SU-DHL-6 (cell line): Measurements from ENCODE around the gene SLC5A8.

ENCODE experiments used
- EZH2phosphoT487 ChIP-seq: fragments of 200-600 bp; sonication (generic), shearing (Covaris generic); conservative IDR thresholded peaks from 2 replicates; pipeline ENCODE4 v1.6.1; 2018; ENCODE audit warnings: mild to moderate bottlenecking, antibody characterized with exemption, low read length, moderate library complexity, mixed read lengths
- TF ChIP-seq, protein P1 (sequence below): fragments of 200-600 bp; sonication (generic); IDR thresholded peaks from one replicate; pipeline ENCODE4 v1.5.1; 2017; ENCODE audit warnings: antibody characterized with exemption, mild to moderate bottlenecking, low read length, moderate library complexity; ENCODE audit not compliant: insufficient read depth, poor library complexity, severe bottlenecking

DNA sequence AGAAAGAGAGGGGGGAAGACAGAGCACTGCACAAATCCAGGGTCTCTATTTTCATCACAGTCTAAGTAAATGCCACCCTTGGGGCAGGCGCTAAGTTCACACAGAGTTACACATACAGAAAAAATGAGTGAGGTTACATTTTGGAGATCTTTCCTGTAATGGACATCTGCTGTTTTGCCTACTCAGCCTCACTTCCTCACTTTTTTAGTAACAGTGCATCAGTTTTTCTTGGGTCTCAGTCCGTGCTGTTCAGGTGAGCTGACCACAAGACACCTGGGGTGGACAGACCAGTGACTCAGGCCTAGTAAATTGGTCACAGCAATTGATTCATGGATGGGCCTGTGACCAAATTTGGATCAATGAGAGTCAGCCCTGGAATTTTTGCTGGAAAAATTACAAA lies 33.6 kb upstream of the SLC5A8 start:
- TF ChIP-seq, protein P1, sequence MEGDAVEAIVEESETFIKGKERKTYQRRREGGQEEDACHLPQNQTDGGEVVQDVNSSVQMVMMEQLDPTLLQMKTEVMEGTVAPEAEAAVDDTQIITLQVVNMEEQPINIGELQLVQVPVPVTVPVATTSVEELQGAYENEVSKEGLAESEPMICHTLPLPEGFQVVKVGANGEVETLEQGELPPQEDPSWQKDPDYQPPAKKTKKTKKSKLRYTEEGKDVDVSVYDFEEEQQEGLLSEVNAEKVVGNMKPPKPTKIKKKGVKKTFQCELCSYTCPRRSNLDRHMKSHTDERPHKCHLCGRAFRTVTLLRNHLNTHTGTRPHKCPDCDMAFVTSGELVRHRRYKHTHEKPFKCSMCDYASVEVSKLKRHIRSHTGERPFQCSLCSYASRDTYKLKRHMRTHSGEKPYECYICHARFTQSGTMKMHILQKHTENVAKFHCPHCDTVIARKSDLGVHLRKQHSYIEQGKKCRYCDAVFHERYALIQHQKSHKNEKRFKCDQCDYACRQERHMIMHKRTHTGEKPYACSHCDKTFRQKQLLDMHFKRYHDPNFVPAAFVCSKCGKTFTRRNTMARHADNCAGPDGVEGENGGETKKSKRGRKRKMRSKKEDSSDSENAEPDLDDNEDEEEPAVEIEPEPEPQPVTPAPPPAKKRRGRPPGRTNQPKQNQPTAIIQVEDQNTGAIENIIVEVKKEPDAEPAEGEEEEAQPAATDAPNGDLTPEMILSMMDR = no peak
- TF ChIP-seq EZH2phosphoT487 = no peak
